Body of pancreas (tissue), 4 donors: ENCODE data around the gene AJAP1.

ENCODE experiments used
- CTCF ChIP-seq, 7 experiments: fragments of 450-650 bp in 4 of 7; fragments of 200-600 bp in 3 of 7; sonication (generic) in 3 of 7; IDR thresholded peaks; one replicate each; pipeline ENCODE4 v1.5.1; 2016 to 2019; ENCODE audit warnings: antibody characterized with exemption in 7 of 7
- POLR2A ChIP-seq, 3 donors: fragments of 450-650 bp; IDR thresholded peaks; one replicate each; pipeline ENCODE4 v1.6.1; 2016; ENCODE audit warnings: antibody characterized with exemption in 3 of 3, mild to moderate bottlenecking in 2 of 3

- TF ChIP-seq CTCF (IDR thresholded peaks at IDR 0.05) = no peak
- no peak for TF ChIP-seq POLR2A (IDR thresholded peaks at IDR 0.05)
Observed at GRCh38 chr1:4711416-4712275, 57.2 kb downstream of the AJAP1 start.
